Skeletal muscle satellite cell (primary cell): Measurements from ENCODE around the gene UGT1A4.

Experiments used
- H3K27me3 ChIP-seq: 2 replicates; pipeline ENCODE4 v1.7.0; 2013; ENCODE audit warnings: low read length; ENCODE audit not compliant: control insufficient read depth, insufficient read depth
- H3K36me3 ChIP-seq: 2 replicates; pipeline ENCODE4 v1.7.0; 2013; ENCODE audit warnings: mild to moderate bottlenecking, control low read depth, low read length; ENCODE audit not compliant: insufficient read depth
- H3K4me1 ChIP-seq: 2 replicates; pipeline ENCODE4 v1.7.0; 2013; ENCODE audit warnings: low read length; ENCODE audit not compliant: control insufficient read depth, insufficient read depth
- H3K4me2 ChIP-seq: 2 replicates; pipeline ENCODE4 v1.7.0; 2013; ENCODE audit warnings: mild to moderate bottlenecking, low read length
- H3K4me3 ChIP-seq: 2 replicates; pipeline ENCODE4 v1.7.0; 2013; ENCODE audit warnings: low read length
- H3K9ac ChIP-seq: 2 replicates; pipeline ENCODE4 v1.7.0; 2013; ENCODE audit warnings: mild to moderate bottlenecking, low read depth, low read length, moderate library complexity
- H3K9me3 ChIP-seq: replicated peaks from 2 replicates; pipeline ENCODE4 v1.7.0; 2013; ENCODE audit warnings: mild to moderate bottlenecking, control low read depth, low read length

The UGT1A4 gene

DNA sequence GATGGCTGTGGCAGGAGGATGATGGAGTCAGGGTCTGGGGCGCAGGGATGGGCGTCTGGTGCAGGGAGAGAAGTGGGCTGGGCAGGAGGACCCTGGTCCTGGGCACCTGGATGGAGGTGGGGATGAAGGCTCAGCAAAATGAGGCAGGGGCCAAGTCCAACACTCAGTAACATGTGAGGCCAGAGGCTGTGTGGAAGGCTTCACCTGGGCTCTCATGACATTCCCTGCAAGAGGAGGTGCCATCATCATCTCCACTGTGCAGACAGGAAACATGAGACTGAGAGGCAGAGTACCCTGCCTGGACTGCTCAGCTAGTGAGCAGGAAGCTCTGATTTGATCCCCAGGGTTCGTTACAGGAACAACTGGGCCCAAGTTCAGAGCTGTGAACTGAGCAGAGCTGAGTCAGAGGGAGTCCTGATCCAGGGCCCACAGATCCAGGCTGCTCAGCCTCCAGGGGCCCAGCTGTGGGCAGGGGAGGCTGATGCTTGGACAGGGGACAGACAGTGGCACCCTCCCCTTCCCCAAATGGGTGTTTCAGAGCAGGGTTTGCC is 98.9 kb downstream of the UGT1A4 start:
- Histone ChIP-seq H3K4me2 (no peak overlapping the region), H3K36me3 (no peaks in the 10 kb centered on the region), H3K9ac (no peak overlapping the region), H3K27me3 (peaks cover 25% of the 10 kb centered on the region), H3K9me3 (no peaks in the 10 kb centered on the region), H3K4me3 (no peak overlapping the region), H3K4me1 (no peaks in the 10 kb centered on the region)

DNA sequence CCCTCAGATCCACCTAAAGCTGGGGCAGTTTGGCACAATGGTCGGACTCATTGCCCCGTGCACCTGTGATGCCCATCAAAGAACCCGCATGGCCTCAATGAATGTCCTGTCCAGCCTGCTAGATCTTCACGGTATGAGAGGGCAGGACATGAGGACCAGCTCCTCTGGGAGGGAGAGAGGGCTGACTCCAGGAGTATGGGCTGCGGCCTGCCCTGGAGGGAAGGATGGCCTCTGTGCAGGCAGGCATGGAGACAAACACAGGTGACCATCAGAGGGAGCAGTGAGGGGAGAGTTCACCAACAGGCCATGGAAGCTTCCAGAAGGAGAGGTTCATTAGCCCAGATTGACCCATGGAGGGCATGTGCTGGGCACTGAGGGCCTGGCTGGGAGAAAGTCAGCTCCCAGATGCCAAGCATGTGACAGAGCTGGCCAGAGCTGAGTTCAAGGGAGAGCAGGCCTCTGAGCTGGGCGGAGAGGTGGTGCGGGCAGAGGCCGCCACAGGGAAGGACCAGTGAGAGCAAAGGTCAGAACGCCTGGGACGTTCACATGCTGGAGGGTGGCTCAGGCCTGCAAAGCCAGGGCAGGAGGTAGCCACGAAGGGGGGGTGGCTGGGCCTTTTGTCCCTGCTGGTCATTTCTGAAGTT is 99.6 kb downstream of the UGT1A4 start:
- Histone ChIP-seq H3K27me3 (peaks cover 25% of the 10 kb centered on the region), H3K9me3 (no peaks in the 10 kb centered on the region), H3K36me3 (no peaks in the 10 kb centered on the region), H3K4me1 (no peaks in the 10 kb centered on the region), H3K4me3 (no peak overlapping the region), H3K9ac (no peak overlapping the region), H3K4me2 (no peak overlapping the region)

DNA sequence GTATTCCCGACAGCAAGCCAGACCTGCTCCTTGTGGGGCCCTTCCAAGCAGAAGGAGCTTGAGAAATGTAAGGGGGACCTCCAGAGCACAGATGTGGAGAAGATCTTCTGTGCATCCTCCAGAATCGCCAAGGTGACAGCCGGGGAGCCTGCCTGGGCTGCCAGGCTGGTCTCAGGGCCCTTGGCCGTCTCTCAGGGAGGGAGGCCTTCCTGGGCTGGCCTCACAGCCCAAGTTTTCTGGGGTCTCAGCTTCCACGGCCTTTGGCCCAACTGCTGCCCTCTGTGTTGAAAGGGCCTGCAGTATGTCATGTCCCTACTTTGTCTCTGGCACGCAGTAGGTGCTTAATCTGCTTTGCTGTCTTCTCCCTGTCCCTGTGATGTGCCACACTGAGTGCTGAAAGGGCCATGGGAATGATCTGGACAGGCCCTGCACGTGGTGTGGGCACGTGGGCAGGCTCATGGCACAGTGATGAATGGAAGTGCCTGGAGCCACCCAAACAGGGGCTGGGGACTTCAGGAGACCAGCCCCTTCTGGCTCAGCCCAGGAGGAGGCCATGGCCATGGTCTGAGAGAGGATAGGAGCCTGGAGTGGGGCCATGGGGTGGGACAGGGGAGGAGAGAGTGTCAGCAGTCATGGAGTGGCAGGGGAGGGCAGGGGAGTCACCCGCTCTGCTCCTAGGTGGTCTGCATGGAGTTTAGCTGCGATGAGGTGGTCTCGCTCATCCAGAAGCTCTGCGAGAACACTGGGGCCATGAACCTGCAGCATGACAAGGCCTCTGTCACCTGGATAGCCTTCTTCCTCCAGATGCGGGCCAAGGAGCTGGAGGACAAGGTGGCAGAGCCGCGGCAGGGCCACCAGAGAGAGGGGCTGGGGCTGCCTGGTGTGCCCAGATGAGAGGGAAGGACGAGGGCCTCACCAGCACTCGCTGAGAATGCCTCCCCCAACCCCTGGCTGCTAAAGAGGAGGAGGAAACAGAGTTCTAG is 100.4 kb downstream of the UGT1A4 start:
- H3K4me3 ChIP-seq = no peak overlapping the region

DNA sequence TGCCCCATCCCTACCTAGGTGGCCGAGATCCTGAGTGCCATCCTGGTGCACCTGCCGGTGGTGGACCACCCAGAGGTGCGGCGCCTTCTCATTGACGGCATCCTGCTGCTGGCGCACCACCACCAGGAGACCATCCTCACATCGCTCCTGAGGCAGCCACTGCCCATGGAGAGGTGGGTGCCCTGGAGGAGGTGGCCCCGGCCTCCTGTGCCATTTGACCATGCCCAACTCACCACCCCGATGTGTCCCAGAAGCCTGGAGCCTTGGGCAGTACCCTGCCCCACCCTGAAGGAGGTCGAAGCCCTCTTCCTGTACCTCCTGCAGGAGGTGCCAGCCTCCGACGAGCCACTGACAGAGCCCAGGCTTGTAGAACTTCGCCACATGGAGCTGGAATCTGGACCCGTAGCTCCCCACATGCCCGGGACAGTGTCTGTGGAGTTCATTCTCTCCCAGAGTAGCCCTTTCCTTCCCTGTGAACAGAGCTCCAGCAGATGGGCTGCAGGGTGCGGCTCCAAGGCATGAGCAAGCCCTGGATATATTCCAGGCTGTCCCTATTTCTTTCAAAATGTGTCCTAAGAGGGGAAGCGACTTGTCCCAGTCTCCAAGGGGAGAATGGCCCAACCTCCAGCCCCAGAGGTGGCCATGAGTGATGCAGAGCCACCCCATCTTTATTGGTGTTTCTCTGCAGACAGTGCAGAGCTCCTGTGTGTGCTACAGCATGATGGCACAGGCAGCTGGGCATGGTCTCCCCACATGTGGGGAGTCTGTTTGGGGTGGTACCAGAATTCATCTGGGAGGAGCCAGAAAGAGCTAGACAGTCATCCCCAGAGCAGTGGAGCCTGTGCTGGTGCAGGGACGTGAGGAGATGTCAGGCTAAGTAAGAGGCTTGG is 101.6 kb downstream of the UGT1A4 start:
- H3K4me3 ChIP-seq = no peak overlapping the region
- no peak overlapping the region for H3K9ac ChIP-seq
- H3K4me2 ChIP-seq = no peak overlapping the region
- H3K4me1 ChIP-seq = no peaks in the 10 kb centered on the region
- H3K36me3 ChIP-seq = no peaks in the 10 kb centered on the region
- H3K27me3 ChIP-seq = peaks cover 24% of the 10 kb centered on the region
- H3K9me3 ChIP-seq = no peaks in the 10 kb centered on the region

More for the DNA sequence above, 100.4 kb downstream of the UGT1A4 start:
- no peaks in the 10 kb centered on the region for H3K9me3 ChIP-seq
- no peaks in the 10 kb centered on the region for H3K36me3 ChIP-seq
- H3K4me2 ChIP-seq = no peak overlapping the region
- no peak overlapping the region for H3K9ac ChIP-seq
- peaks cover 25% of the 10 kb centered on the region for H3K27me3 ChIP-seq
- no peaks in the 10 kb centered on the region for H3K4me1 ChIP-seq

DNA sequence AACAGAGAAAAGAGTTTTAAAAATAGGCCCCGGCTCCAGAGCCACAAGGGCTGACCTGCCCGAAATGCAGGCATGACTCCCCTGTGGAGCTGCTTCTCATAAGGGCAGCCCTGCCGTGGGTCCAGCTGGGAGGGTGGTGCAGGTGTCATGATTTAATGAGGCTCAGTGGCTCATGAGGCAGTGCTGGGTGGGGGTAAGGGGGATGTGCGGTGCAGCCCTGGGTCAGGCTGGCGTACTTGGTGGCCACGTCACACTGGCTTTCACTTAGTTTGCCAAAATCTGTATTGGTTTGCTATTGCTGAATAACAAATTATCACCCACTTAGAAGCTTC is 102.2 kb downstream of the UGT1A4 start:
- Histone ChIP-seq H3K27me3 (peaks cover 18% of the 10 kb centered on the region), H3K4me3 (no peak overlapping the region), H3K4me1 (no peaks in the 10 kb centered on the region), H3K9me3 (no peaks in the 10 kb centered on the region), H3K4me2 (no peak overlapping the region), H3K36me3 (no peaks in the 10 kb centered on the region), H3K9ac (no peak overlapping the region)

DNA sequence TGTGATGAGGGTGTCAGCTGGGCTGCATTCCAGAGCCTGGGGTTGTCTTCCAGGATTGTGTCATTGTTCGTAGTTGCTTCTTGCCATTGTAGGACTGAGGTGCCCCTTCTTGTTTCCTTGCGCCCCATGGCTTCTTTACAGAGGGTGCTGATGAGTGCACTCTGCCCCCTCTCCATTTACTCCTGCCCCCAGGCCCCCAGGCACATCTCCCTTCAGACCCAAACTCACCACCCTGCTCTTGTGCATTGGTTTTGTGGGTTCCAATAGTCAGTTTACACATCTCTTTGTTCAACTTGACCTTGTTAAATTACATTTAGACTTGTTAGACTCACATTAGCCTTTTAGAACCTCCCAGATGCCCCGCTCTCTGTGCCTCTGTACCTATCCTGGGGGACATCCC is 102.7 kb downstream of the UGT1A4 start:
- Histone ChIP-seq H3K4me1 (no peaks in the 10 kb centered on the region), H3K4me3 (no peak overlapping the region), H3K36me3 (no peaks in the 10 kb centered on the region), H3K4me2 (no peak overlapping the region), H3K9me3 (no peaks in the 10 kb centered on the region), H3K9ac (no peak overlapping the region), H3K27me3 (peaks cover 13% of the 10 kb centered on the region)

DNA sequence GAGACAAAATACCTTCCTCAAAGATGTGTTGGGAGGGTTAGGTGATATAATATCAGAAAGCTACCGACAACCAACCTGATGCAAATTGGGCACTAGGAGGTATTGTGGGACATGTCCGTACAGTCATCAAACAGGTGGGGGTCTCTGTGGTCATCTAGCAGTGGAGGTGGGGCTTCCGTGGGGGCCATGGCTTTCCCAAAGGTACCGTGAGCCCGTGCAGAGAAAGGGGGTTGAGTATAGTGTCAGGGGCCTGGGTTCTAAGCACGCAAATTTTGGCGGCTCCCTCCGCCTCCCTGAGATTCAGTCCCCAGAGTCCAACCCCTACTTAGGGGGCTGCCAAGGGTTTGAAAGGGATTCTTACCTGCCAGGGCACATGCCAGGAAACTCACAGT is 103.2 kb downstream of the UGT1A4 start:
- H3K27me3 ChIP-seq = peaks cover 11% of the 10 kb centered on the region
- H3K4me1 ChIP-seq = no peaks in the 10 kb centered on the region
- H3K9me3 ChIP-seq = no peaks in the 10 kb centered on the region
- no peak overlapping the region for H3K9ac ChIP-seq
- no peaks in the 10 kb centered on the region for H3K36me3 ChIP-seq
- no peak overlapping the region for H3K4me3 ChIP-seq
- no peak overlapping the region for H3K4me2 ChIP-seq

DNA sequence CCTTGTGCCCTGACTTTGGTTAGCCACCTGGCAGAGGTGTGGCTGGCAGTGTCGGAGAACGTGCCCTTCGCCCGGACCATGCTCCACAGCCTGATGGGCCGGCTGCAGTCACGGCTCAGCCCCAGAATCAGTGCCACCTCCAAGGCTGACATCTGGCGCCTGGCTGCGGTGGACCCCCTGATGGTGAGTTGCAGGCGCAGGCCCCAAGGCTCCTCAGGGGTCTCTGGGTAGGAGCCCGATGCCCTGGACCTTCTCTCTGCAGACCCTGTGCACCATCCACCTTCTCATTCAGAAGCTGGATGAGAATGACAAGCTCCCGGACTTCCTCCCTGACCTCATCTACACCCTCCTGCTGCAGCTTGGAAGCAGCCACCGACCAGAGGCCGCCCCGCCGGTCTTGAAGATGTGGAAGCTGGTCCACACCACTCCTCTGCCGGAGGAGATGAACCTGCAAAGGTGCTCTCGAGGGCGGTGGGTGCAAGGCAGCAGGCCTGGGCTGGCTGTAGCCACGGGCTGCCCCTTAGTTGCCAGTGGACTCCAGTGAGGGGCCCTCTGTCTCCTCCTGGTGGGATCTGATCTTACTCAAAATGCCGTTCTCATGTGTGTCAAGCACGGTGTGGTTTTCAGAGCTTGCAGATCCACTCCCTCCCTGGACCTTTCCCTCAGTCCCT is 103.7 kb downstream of the UGT1A4 start:
- Histone ChIP-seq H3K9ac (no peak overlapping the region), H3K4me3 (no peak overlapping the region), H3K9me3 (no peaks in the 10 kb centered on the region), H3K36me3 (no peaks in the 10 kb centered on the region), H3K27me3 (peaks cover 11% of the 10 kb centered on the region), H3K4me1 (no peaks in the 10 kb centered on the region), H3K4me2 (no peak overlapping the region)
